GM19023 (cell line): ENCODE results near the gene CRYBG3.
"Not testable (repeated sequence)": the region's sequence is repeated elsewhere in the genome, so short reads cannot be mapped to it uniquely, and the experiment has no call there.

ENCODE experiments used
- ATAC-seq: cut with Tn5 transposase; IDR thresholded peaks from one replicate; pipeline ENCODE4 v1.9.1; 2021; ENCODE audit warnings: mild to moderate bottlenecking, moderate library complexity; ENCODE audit not compliant: unreplicated experiment

The CRYBG3 gene

GRCh38 chr3:97895216-97895615 lies 73.4 kb downstream of the CRYBG3 start:
- ATAC-seq: peak; percentile 79

GRCh38 chr3:97896129-97896528 lies 74.3 kb downstream of the CRYBG3 start:
- no peak for ATAC-seq

GRCh38 chr3:97896547-97896946 lies 74.7 kb downstream of the CRYBG3 start:
- ATAC-seq: no peak

- no peak for ATAC-seq
These were observed 77.5 kb downstream of the CRYBG3 start for GRCh38 chr3:97899331-97899730.

- no peak for ATAC-seq
These were observed 79.8 kb downstream of the CRYBG3 start for GRCh38 chr3:97901313-97902248.

- ATAC-seq: not testable (repeated sequence)
These were observed 88.0 kb downstream of the CRYBG3 start for GRCh38 chr3:97909830-97910229.

- not testable (repeated sequence) for ATAC-seq
These were observed 88.5 kb downstream of the CRYBG3 start for GRCh38 chr3:97910236-97910831.

- ATAC-seq: no peak
These were observed 89.1 kb downstream of the CRYBG3 start for GRCh38 chr3:97910931-97911351.

GRCh38 chr3:97911459-97911858 lies 89.6 kb downstream of the CRYBG3 start:
- ATAC-seq: no peak

- no peak for ATAC-seq
These were observed 92.6 kb downstream of the CRYBG3 start for GRCh38 chr3:97914388-97914787.

- no peak for ATAC-seq
These were observed 94.8 kb downstream of the CRYBG3 start for GRCh38 chr3:97916576-97916975.

GRCh38 chr3:97917813-97918536 lies 96.2 kb downstream of the CRYBG3 start:
- no peak for ATAC-seq

GRCh38 chr3:97927704-97928103 lies 105.9 kb downstream of the CRYBG3 start:
- no peak for ATAC-seq

GRCh38 chr3:97928986-97929385 lies 107.2 kb downstream of the CRYBG3 start:
- ATAC-seq: no peak

GRCh38 chr3:97930018-97930417 lies 108.2 kb downstream of the CRYBG3 start:
- ATAC-seq: no peak

GRCh38 chr3:97931218-97931617 lies 109.4 kb downstream of the CRYBG3 start:
- no peak for ATAC-seq

GRCh38 chr3:97932387-97932801 lies 110.6 kb downstream of the CRYBG3 start:
- ATAC-seq: no peak

GRCh38 chr3:97934980-97935695 lies 113.3 kb downstream of the CRYBG3 start:
- no peak for ATAC-seq

- no peak for ATAC-seq
These were observed 114.0 kb downstream of the CRYBG3 start for GRCh38 chr3:97935842-97936241.

- no peak for ATAC-seq
These were observed 115.4 kb downstream of the CRYBG3 start for GRCh38 chr3:97937205-97937604.

- ATAC-seq: no peak
These were observed 116.6 kb downstream of the CRYBG3 start for GRCh38 chr3:97938444-97938843.
